HepG2 (cell line): ENCODE data around the gene OBP2B. TPM values are rescaled to one million over a fixed set of nuclear protein-coding genes. Genes with fewer than 3 reads are reported as not detected.

Experiments used
- ATAC-seq: fragments of 200-7000 bp; cut with Tn5 transposase; 3 replicates; pipeline ENCODE4 v1.9.1; 2020; ENCODE audit warnings: mild to moderate bottlenecking, moderate library complexity
- BruUV-seq: library from RNA; stranded (reverse); fragments of 400-500 nt; replicated peaks from 2 replicates; lab custom pipeline; 2021; lab: Mats Ljungman, UMichigan
- CTCF ChIA-PET: fragments of 300-600 bp; formaldehyde crosslinking; extraction: SDS; loops from one replicate; lab custom pipeline; 2021; ENCODE audit warnings: low total read pairs, inconsistent platforms, low intra/inter-chr PET ratio; lab: Yijun Ruan, JAX
- POLR2A ChIA-PET: fragments of 350-600 bp; sonication (Branson Sonifier 250); formaldehyde crosslinking; loops from one replicate; lab custom pipeline; 2020; ENCODE audit warnings: antibody characterized with exemption, inconsistent platforms; lab: Yijun Ruan, JAX
- DNase-seq: peaks from one replicate; pipeline ENCODE4 v3.0.0-alpha.2; 2015; ENCODE audit warnings: low spot score
- FAIRE-seq: peaks from 3 replicates; lab custom pipeline; 2011; peaks lifted over from hg19 to GRCh38; lab: Jason Lieb, UNC
- H2AFZ ChIP-seq: one replicate; pipeline ENCODE4 v1.6.1; 2011; ENCODE audit warnings: low read length, inconsistent platforms
- H3K27ac ChIP-seq: fragments of 300-600 bp; 3 replicates; pipeline ENCODE4 v1.8.0; 2011; ENCODE audit warnings: mixed run types, mild to moderate bottlenecking, mixed read lengths, low read length, inconsistent platforms; ENCODE audit not compliant: insufficient read depth; ENCODE audit errors: extremely low read length
- H3K27me3 ChIP-seq, 2 experiments: fragments of 200-600 bp in 1 of 2; 2 replicates in 1 of 2; 3 replicates in 1 of 2; pipeline versions ENCODE4 v1.6.0 to v1.8.0; 2011; ENCODE audit warnings: low read length in 2 of 2, mild to moderate bottlenecking in 2 of 2, moderate library complexity in 2 of 2, inconsistent platforms in 1 of 2; ENCODE audit not compliant: insufficient read depth in 2 of 2, control insufficient read depth in 1 of 2
- H3K36me3 ChIP-seq, 2 experiments: fragments of 200-600 bp in 1 of 2; replicated peaks in 1 of 2; 2 replicates in 1 of 2; 3 replicates in 1 of 2; pipeline versions ENCODE4 v1.5.1 to v1.8.0; 2011; ENCODE audit warnings: low read length in 2 of 2, inconsistent platforms in 1 of 2; ENCODE audit not compliant: insufficient read depth in 2 of 2, control insufficient read depth in 1 of 2
- H3K4me1 ChIP-seq: 2 replicates; pipeline ENCODE4 v1.5.1; 2012; ENCODE audit warnings: low read length, inconsistent platforms; ENCODE audit not compliant: insufficient read depth
- H3K4me2 ChIP-seq: 2 replicates; pipeline ENCODE4 v1.6.0; 2011; ENCODE audit warnings: low read depth, low read length, inconsistent platforms
- H3K4me3 ChIP-seq, 3 experiments: fragments of 200-600 bp in 1 of 3; sonication (generic), shearing (Covaris generic) in 1 of 3; replicated peaks in 1 of 3; 2 replicates each; pipeline ENCODE4 v1.5.1; 2011 to 2016; ENCODE audit warnings: low read length in 3 of 3, inconsistent platforms in 2 of 3, low read depth in 2 of 3, mild to moderate bottlenecking in 2 of 3, control low read depth in 1 of 3, mixed read lengths in 1 of 3; ENCODE audit not compliant: insufficient read depth in 1 of 3
- H3K79me2 ChIP-seq: one replicate; pipeline ENCODE4 v1.6.1; 2011; ENCODE audit warnings: low read length, inconsistent platforms; ENCODE audit not compliant: insufficient read depth
- H3K9ac ChIP-seq: 2 replicates; pipeline ENCODE4 v1.6.0; 2011; ENCODE audit warnings: mild to moderate bottlenecking, low read depth, low read length, inconsistent platforms; ENCODE audit not compliant: insufficient read depth
- H3K9me3 ChIP-seq: 2 replicates; pipeline ENCODE4 v1.5.1; 2012; ENCODE audit warnings: mild to moderate bottlenecking, low read length
- H4K20me1 ChIP-seq: 2 replicates; pipeline ENCODE4 v1.6.0; 2011; ENCODE audit warnings: inconsistent platforms, mild to moderate bottlenecking, low read length, moderate library complexity; ENCODE audit not compliant: insufficient read depth
- FOXK2 ChIP-seq: fragments of 450-650 bp; IDR thresholded peaks from 2 replicates; pipeline ENCODE4 v1.6.1; 2016
- HDAC1 ChIP-seq: sonication (generic); formaldehyde crosslinking; IDR thresholded peaks from 2 replicates; pipeline ENCODE4 v1.5.1; 2020; ENCODE audit warnings: mild to moderate bottlenecking, missing genetic modification reagents
- HNF1A ChIP-seq, 2 experiments: sonication (generic) in 1 of 2; formaldehyde crosslinking in 1 of 2; IDR thresholded peaks; 2 replicates each; pipeline versions ENCODE4 v1.4.0 to v1.6.1; 2016 to 2020; ENCODE audit warnings: borderline replicate concordance in 1 of 2, low read depth in 1 of 2, mild to moderate bottlenecking in 1 of 2, missing genetic modification reagents in 1 of 2
- ISX ChIP-seq: sonication (generic); formaldehyde crosslinking; conservative IDR thresholded peaks from 2 replicates; pipeline ENCODE4 v1.5.0; 2020; ENCODE audit warnings: missing genetic modification reagents
- TAF1 ChIP-seq: sonication (generic); formaldehyde crosslinking; IDR thresholded peaks from 2 replicates; pipeline ENCODE4 v1.4.0; 2020; ENCODE audit warnings: missing genetic modification reagents
- ZBTB8A ChIP-seq: sonication (generic); formaldehyde crosslinking; IDR thresholded peaks from 2 replicates; pipeline ENCODE4 v1.4.0; 2020; ENCODE audit warnings: mild to moderate bottlenecking, low read depth, missing genetic modification reagents, borderline replicate concordance
- ZNF33A ChIP-seq: sonication (generic); formaldehyde crosslinking; IDR thresholded peaks from 2 replicates; pipeline ENCODE4 v1.5.1; 2020; ENCODE audit warnings: missing genetic modification reagents, mild to moderate bottlenecking, moderate library complexity, borderline replicate concordance
- ZNF710 ChIP-seq: sonication (generic); formaldehyde crosslinking; IDR thresholded peaks from 2 replicates; pipeline ENCODE4 v1.5.0; 2020; ENCODE audit warnings: mild to moderate bottlenecking, missing genetic modification reagents, borderline replicate concordance
- ZNF841 ChIP-seq: sonication (generic); formaldehyde crosslinking; IDR thresholded peaks from 2 replicates; pipeline ENCODE4 v1.8.1; 2023; ENCODE audit warnings: missing genetic modification reagents, borderline replicate concordance
- WGBS: methylation state at CpG from one replicate; pipeline ENCODE4 v1.1.6; 2017; ENCODE audit warnings: low lambda C conversion rate; 5-methylcytosine and 5-hydroxymethylcytosine counted together
- in situ Hi-C: cut with HindIII; loops from 2 replicates; pipeline ENCODE4 v1.10.0; 2017; ENCODE audit warnings: low pct_unique_long_range_greater_than_20kb; ENCODE audit not compliant: extremely low pct_ligation_motif_present
- intact Hi-C: fragments of 100-400 bp; cut with micrococcal nuclease; formaldehyde crosslinking; loops from one replicate; pipeline ENCODE4 v1.10.0; 2022; ENCODE audit not compliant: unreplicated experiment
- polyA plus RNA-seq, 8 experiments: library from polyadenylated mRNA; depleted of rRNA in 3 of 8; stranded (reverse) in 7 of 8; unstranded in 1 of 8; fragments of >200 nt; fragmentation: Illumina TruSeq in 4 of 8; extraction: Trizol in 4 of 8; gene quantifications; 2 replicates each; pipeline versions ENCODE4 v1.2.1 to v1.2.3, GENCODE V29; 2011 to 2016; ENCODE audit warnings: low read depth in 4 of 8, missing spikeins in 1 of 8, mixed read lengths in 1 of 8; ENCODE audit not compliant: insufficient read depth in 1 of 8
- total RNA-seq, 5 experiments: library from RNA; depleted of rRNA; stranded (reverse); fragments of >200 nt; fragmentation: Illumina TruSeq; extraction: Trizol; gene quantifications; 2 replicates each; pipeline ENCODE4 v1.2.3, GENCODE V29; 2016; ENCODE audit warnings: low read depth in 1 of 5

OBP2B gene
- total and polyA plus RNA-seq, 2 of the 13 experiments (the other 11 are each of a cell fraction or from before 2014, with no cell fraction given), result not detected

- WGBS, result 30% methylated on average over 2 of the region's 3 CpGs
- POLR2A ChIA-PET, result no interaction called here
- no peak overlapping the region for H3K4me3 ChIP-seq
- no peak for TF ChIP-seq FOXK2
- TF ChIP-seq HNF1A (IDR thresholded peaks at IDR 0.05; ENCODE audit: low read depth), result no peak
- no peak for TF ChIP-seq HNF1A (CRISPR knock-in tag; IDR thresholded peaks at IDR 0.05; ENCODE audit: borderline replicate concordance)
- TF ChIP-seq HDAC1 (CRISPR knock-in tag), result no peak
- TF ChIP-seq ZBTB8A, result no peak
- TF ChIP-seq ZNF33A (CRISPR knock-in tag), result no peak
- no peak for TF ChIP-seq ISX (CRISPR knock-in tag)
- no peak for TF ChIP-seq ZNF841 (CRISPR knock-in tag)
- TF ChIP-seq ZNF710, result no peak
- TF ChIP-seq TAF1 (CRISPR knock-in tag), result no peak
- no peaks in the 10 kb centered on the region for H3K9me3 ChIP-seq
- intact Hi-C loops (no loop called here), in situ Hi-C loops (no loop called here)
- no peak overlapping the region for H3K27ac ChIP-seq
- no peak overlapping the region for H2AFZ ChIP-seq
- H3K4me1 ChIP-seq, result no peaks in the 10 kb centered on the region
- no peak overlapping the region for H3K9ac ChIP-seq
- H3K36me3 ChIP-seq, result no peaks in the 10 kb centered on the region
- no peak for DNase-seq
- CTCF ChIA-PET, result no interaction called here
- H4K20me1 ChIP-seq, result no peaks in the 10 kb centered on the region
- H3K79me2 ChIP-seq, result no peaks in the 10 kb centered on the region
- H3K27me3 ChIP-seq, result peaks cover 3 to 20% of the 10 kb centered on the region in 2 experiments; a peak in 4 of 5 replicates
- H3K4me2 ChIP-seq, result no peak overlapping the region
- BruUV-seq, result no TSS peak
- no peak for FAIRE-seq
- no peak for ATAC-seq
Observed at GRCh38 chr9:133167769-133168168, 41.3 kb downstream of the OBP2B start.
